Measurements from ENCODE around the gene SLC25A39.

DNA sequence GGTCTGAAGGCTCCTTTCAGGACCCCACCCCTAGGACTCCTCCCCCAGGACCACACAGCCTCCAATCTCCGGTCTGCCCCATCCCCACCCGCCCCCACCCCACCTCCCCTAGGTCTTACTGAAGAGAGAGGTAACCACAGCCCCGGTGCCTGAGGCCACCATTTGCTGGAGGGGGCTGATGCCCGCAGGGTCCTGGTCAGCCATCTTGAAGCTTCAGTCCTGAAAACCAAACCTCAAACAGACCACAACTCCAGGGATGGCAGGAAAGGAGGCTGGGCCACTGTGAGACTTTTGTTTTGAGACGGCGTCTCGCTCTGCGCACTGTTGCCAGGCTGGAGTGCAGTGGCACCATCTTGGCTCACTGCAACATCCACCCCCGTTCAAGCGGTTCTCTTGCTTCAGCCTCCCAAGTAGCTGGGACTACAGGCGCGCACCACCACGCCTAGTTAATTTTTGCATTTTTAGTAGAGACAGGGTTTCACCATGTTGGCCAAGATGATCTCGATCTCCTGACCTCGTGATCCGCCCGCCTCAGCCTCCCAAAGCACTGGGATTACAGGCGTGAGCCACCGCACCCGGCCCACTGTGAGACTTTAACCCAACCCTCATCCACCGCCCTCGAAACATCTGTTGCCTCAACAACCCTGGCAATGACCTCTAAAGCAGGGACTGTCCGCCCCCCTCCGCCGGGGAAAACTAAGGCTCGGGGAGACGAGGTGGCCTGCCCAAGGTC lies 1.1 kb downstream of the SLC25A39 start:
- TF ChIP-seq, protein P1, sequence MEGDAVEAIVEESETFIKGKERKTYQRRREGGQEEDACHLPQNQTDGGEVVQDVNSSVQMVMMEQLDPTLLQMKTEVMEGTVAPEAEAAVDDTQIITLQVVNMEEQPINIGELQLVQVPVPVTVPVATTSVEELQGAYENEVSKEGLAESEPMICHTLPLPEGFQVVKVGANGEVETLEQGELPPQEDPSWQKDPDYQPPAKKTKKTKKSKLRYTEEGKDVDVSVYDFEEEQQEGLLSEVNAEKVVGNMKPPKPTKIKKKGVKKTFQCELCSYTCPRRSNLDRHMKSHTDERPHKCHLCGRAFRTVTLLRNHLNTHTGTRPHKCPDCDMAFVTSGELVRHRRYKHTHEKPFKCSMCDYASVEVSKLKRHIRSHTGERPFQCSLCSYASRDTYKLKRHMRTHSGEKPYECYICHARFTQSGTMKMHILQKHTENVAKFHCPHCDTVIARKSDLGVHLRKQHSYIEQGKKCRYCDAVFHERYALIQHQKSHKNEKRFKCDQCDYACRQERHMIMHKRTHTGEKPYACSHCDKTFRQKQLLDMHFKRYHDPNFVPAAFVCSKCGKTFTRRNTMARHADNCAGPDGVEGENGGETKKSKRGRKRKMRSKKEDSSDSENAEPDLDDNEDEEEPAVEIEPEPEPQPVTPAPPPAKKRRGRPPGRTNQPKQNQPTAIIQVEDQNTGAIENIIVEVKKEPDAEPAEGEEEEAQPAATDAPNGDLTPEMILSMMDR (IDR thresholded peaks at IDR 0.05), result no peak
- TF ChIP-seq POLR2A (IDR thresholded peaks at IDR 0.05) (no peak), POLR2AphosphoS5 (IDR thresholded peaks at IDR 0.05) (no peak), EP300 (IDR thresholded peaks at IDR 0.05; ENCODE audit: low read depth) (no peak)

Data from transverse colon (tissue), 4 donors.